NB4 (cell line): ENCODE data around the gene RPTOR.
"Not testable (repeated sequence)": the region's sequence is repeated elsewhere in the genome, so short reads cannot be mapped to it uniquely, and the experiment has no call there.

Experiments
- POLR2A ChIP-seq: IDR thresholded peaks from 2 replicates; pipeline ENCODE4 v1.6.1; 2011; ENCODE audit warnings: mild to moderate bottlenecking; ENCODE audit not compliant: insufficient read length; ENCODE audit errors: extremely low read depth
- TF ChIP-seq, protein P1 (sequence below): IDR thresholded peaks from one replicate; pipeline ENCODE4 v1.5.1; 2012; ENCODE audit warnings: low read depth, low read length

GRCh38 chr17:80815718-80816117 is 271.1 kb downstream of the RPTOR start:
- TF ChIP-seq, protein P1, sequence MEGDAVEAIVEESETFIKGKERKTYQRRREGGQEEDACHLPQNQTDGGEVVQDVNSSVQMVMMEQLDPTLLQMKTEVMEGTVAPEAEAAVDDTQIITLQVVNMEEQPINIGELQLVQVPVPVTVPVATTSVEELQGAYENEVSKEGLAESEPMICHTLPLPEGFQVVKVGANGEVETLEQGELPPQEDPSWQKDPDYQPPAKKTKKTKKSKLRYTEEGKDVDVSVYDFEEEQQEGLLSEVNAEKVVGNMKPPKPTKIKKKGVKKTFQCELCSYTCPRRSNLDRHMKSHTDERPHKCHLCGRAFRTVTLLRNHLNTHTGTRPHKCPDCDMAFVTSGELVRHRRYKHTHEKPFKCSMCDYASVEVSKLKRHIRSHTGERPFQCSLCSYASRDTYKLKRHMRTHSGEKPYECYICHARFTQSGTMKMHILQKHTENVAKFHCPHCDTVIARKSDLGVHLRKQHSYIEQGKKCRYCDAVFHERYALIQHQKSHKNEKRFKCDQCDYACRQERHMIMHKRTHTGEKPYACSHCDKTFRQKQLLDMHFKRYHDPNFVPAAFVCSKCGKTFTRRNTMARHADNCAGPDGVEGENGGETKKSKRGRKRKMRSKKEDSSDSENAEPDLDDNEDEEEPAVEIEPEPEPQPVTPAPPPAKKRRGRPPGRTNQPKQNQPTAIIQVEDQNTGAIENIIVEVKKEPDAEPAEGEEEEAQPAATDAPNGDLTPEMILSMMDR = not testable (repeated sequence)
- not testable (repeated sequence) for TF ChIP-seq POLR2A
